Kidney (tissue), 14 donors: ENCODE measurements around the gene PITX1. TPM values are rescaled to one million over a fixed set of nuclear protein-coding genes. Genes with fewer than 3 reads are reported as not detected.

ENCODE experiments used
- DNase-seq, 5 donors: peaks; one replicate each; pipeline ENCODE4 v3.0.0-alpha.2; 2013 to 2020
- FAIRE-seq: peaks from 2 replicates; lab custom pipeline; 2012; peaks lifted over from hg19 to GRCh38; lab: Jason Lieb, UNC
- H3K27ac ChIP-seq, 2 donors: one replicate each; pipeline ENCODE4 v1.7.0; 2013; ENCODE audit warnings: low read depth in 2 of 2, low read length in 2 of 2, inconsistent platforms in 1 of 2
- H3K27me3 ChIP-seq: one replicate; pipeline ENCODE4 v1.7.1; 2013; ENCODE audit warnings: low read length, inconsistent platforms; ENCODE audit not compliant: control insufficient read depth, insufficient read depth
- H3K36me3 ChIP-seq, 3 donors: one replicate each; pipeline versions ENCODE4 v1.7.0 to v1.7.1; 2013; ENCODE audit warnings: low read length in 3 of 3, control low read depth in 1 of 3, inconsistent platforms in 1 of 3; ENCODE audit not compliant: insufficient read depth in 3 of 3, control insufficient read depth in 2 of 3
- H3K4me1 ChIP-seq, 3 donors: one replicate each; pipeline versions ENCODE4 v1.7.0 to v1.7.1; 2013; ENCODE audit warnings: low read length in 3 of 3, inconsistent platforms in 1 of 3, low read depth in 1 of 3; ENCODE audit not compliant: control insufficient read depth in 2 of 3, insufficient read depth in 2 of 3
- H3K4me3 ChIP-seq, 3 donors: one replicate each; pipeline versions ENCODE4 v1.7.0 to v1.8.1; 2013; ENCODE audit warnings: low read length in 3 of 3, control low read depth in 1 of 3, inconsistent platforms in 1 of 3
- H3K9ac ChIP-seq, 3 donors: one replicate each; pipeline versions ENCODE4 v1.7.0 to v1.7.1; 2013; ENCODE audit warnings: low read length in 3 of 3, control low read depth in 1 of 3, inconsistent platforms in 1 of 3
- H3K9me3 ChIP-seq, 3 donors: one replicate each; pipeline versions ENCODE4 v1.7.0 to v1.7.1; 2013; ENCODE audit warnings: low read length in 3 of 3, control low read depth in 1 of 3, inconsistent platforms in 1 of 3; ENCODE audit not compliant: control insufficient read depth in 2 of 3, insufficient read depth in 1 of 3
- CTCF ChIP-seq: IDR thresholded peaks from 3 replicates; pipeline ENCODE4 v1.5.1; 2012; ENCODE audit warnings: mild to moderate bottlenecking, moderate library complexity, borderline replicate concordance; ENCODE audit not compliant: insufficient read depth; ENCODE audit errors: extremely low read depth
- intact Hi-C: fragments of 100-400 bp; cut with DNase I; formaldehyde crosslinking; loops from one replicate; pipeline ENCODE4 v1.11.1; 2022
- polyA plus RNA-seq: library from polyadenylated mRNA; stranded (reverse); fragments of 350-450 nt; fragmentation: Illumina TruSeq; extraction: RNeasy Lipid Tissue Mini Kit (QIAGEN cat#74804); gene quantifications from one replicate; pipeline ENCODE4 v1.2.3, GENCODE V29; 2014; ENCODE audit warnings: low read depth, low replicate concordance; ENCODE audit not compliant: insufficient read depth
- total RNA-seq: library from RNA; stranded (reverse); fragmentation: NEBNext Ultra II Directional; extraction: Animal tissue kit (Norgen Biotek cat#: 25700); gene quantifications from one replicate; pipeline ENCODE4 v1.2.1, GENCODE V29; 2021
- donor health status: control.
- donor health status: control.
- donor health status: control.
- donor health status: control.
- donor health status: control.
- donor health status: DM: yes; HTN: yes; CAD: no.
- donor health status: Normal renal cell carcinoma (clear cell type).

PITX1 gene
- total and polyA plus RNA-seq, 2 donors from 2014 or later = not detected

- Histone ChIP-seq H3K27ac (no peak overlapping the region), H3K9ac (no peak overlapping the region), H3K4me1 (no peaks in the 10 kb centered on the region), H3K9me3 (no peaks in the 10 kb centered on the region), H3K4me3 (no peak overlapping the region), H3K27me3 (peaks cover 36% of the 10 kb centered on the region), H3K36me3 (no peaks in the 10 kb centered on the region)
- FAIRE-seq (no peak), DNase-seq (peak in 1 of 5 donors; percentile 25)
- intact Hi-C loops = no loop called here
- no peak for TF ChIP-seq CTCF
These were observed 18.6 kb upstream of the PITX1 start for GRCh38 chr5:135052511-135053145.

- intact Hi-C loops = no loop called here
- FAIRE-seq (no peak), DNase-seq (peak in 1 of 5 donors; percentile 28)
- H3K4me1 ChIP-seq = no peaks in the 10 kb centered on the region
- no peak overlapping the region for H3K9ac ChIP-seq
- no peaks in the 10 kb centered on the region for H3K36me3 ChIP-seq
- H3K4me3 ChIP-seq = no peak overlapping the region
- H3K9me3 ChIP-seq = no peaks in the 10 kb centered on the region
- no peak for TF ChIP-seq CTCF
- no peak overlapping the region for H3K27ac ChIP-seq
- H3K27me3 ChIP-seq = peaks cover 39% of the 10 kb centered on the region
These were observed 17.8 kb upstream of the PITX1 start for GRCh38 chr5:135051872-135052271.

DNA sequence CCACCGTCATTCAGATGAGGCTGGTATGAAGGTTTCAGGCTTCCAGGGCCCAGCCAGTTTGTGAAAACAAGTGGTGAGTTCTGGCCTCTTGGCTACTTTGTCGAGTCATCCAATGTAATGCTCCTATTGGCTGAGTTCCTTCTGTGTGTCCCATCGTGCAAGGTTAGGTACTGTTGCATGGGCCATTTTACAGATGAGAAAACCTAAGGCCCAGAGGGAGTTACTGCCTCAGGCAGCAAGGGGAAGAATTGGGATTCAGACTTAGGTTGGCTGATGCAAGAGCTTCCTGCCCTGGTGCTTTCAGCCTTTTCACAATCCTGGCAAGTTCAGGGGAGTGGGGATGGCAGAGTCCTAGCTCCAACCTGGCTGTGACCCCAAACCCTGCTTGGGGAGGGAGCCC lies 17.4 kb upstream of the PITX1 start:
- DNase-seq (no peak), FAIRE-seq (no peak)
- Histone ChIP-seq H3K9ac (no peak overlapping the region), H3K9me3 (no peaks in the 10 kb centered on the region), H3K27ac (no peak overlapping the region), H3K36me3 (no peaks in the 10 kb centered on the region), H3K4me3 (no peak overlapping the region), H3K27me3 (peaks cover 39% of the 10 kb centered on the region), H3K4me1 (no peaks in the 10 kb centered on the region)
- intact Hi-C loops = no loop called here
- TF ChIP-seq CTCF = no peak
